Cardiac septum (tissue), 1 donor: ENCODE measurements around the gene ZBTB40. TPM values are rescaled to one million over a fixed set of nuclear protein-coding genes. Genes with fewer than 3 reads are reported as not detected.

Experiments used
- DNase-seq: peaks from one replicate; pipeline ENCODE4 v3.0.0-alpha.2; 2020; ENCODE audit warnings: low spot score
- intact Hi-C: fragments of 100-400 bp; cut with DNase I; formaldehyde crosslinking; loops from one replicate; pipeline ENCODE4 v1.14.0; 2022
- total RNA-seq: library from RNA; stranded (reverse); fragmentation: NEBNext Ultra II Directional; extraction: Animal tissue kit (Norgen Biotek cat#: 25700); gene quantifications from one replicate; pipeline ENCODE4 v1.2.1, GENCODE V29; 2021
- donor health status: DM: no; HTN: no; CAD: no.

Gene ZBTB40
- total RNA-seq, 1 donor from 2014 or later, result 12.9 TPM

- intact Hi-C loops, result no loop called here
- no peak for DNase-seq
These were observed 92.0 kb downstream of the ZBTB40 start for GRCh38 chr1:22543679-22544078.

GRCh38 chr1:22544606-22545005 is 93.0 kb downstream of the ZBTB40 start:
- intact Hi-C loops, result no loop called here
- no peak for DNase-seq

- DNase-seq, result no peak
- intact Hi-C loops, result no loop called here
These were observed 93.5 kb downstream of the ZBTB40 start for GRCh38 chr1:22545141-22545540.

GRCh38 chr1:22547186-22547817 is 95.7 kb downstream of the ZBTB40 start:
- DNase-seq, result no peak
- intact Hi-C loops, result no loop called here

- intact Hi-C loops, result no loop called here
- no peak for DNase-seq
These were observed 96.3 kb downstream of the ZBTB40 start for GRCh38 chr1:22547818-22548462.

GRCh38 chr1:22550021-22550420 is 98.4 kb downstream of the ZBTB40 start:
- intact Hi-C loops, result no loop called here
- DNase-seq, result no peak

GRCh38 chr1:22551591-22551990 is 99.9 kb downstream of the ZBTB40 start:
- intact Hi-C loops, result no loop called here

GRCh38 chr1:22552021-22552420 is 100.4 kb downstream of the ZBTB40 start:
- intact Hi-C loops, result no loop called here
- DNase-seq, result no peak

More at GRCh38 chr1:22551591-22551990, 99.9 kb downstream of the ZBTB40 start:
- DNase-seq, result no peak

- no peak for DNase-seq
- intact Hi-C loops, result no loop called here
These were observed 101.6 kb downstream of the ZBTB40 start for GRCh38 chr1:22553104-22553880.

- intact Hi-C loops, result no loop called here
- no peak for DNase-seq
These were observed 102.4 kb downstream of the ZBTB40 start for GRCh38 chr1:22553991-22554522.

GRCh38 chr1:22555371-22555656 is 103.7 kb downstream of the ZBTB40 start:
- intact Hi-C loops, result no loop called here
- DNase-seq, result no peak

GRCh38 chr1:22556391-22557104 is 104.9 kb downstream of the ZBTB40 start:
- DNase-seq, result no peak

GRCh38 chr1:22557341-22557950 is 105.8 kb downstream of the ZBTB40 start:
- DNase-seq, result no peak

More at GRCh38 chr1:22556391-22557104, 104.9 kb downstream of the ZBTB40 start:
- intact Hi-C loops, result no loop called here

GRCh38 chr1:22562584-22563583 is 111.2 kb downstream of the ZBTB40 start, which contains the start of gene EPHA8:
Gene EPHA8, plus strand, starts transcription at chr1:22563489. Its CDS starts 147 bp downstream, at chr1:22563636.
- no peak for DNase-seq
- intact Hi-C loops, result no loop called here

More at GRCh38 chr1:22557341-22557950, 105.8 kb downstream of the ZBTB40 start:
- intact Hi-C loops, result no loop called here

- DNase-seq, result no peak
- intact Hi-C loops, result no loop called here
These were observed 112.3 kb downstream of the ZBTB40 start for GRCh38 chr1:22563671-22564602.

- intact Hi-C loops, result no loop called here
These were observed 114.5 kb downstream of the ZBTB40 start for GRCh38 chr1:22566161-22566560.

GRCh38 chr1:22567197-22567596 is 115.5 kb downstream of the ZBTB40 start:
- DNase-seq, result no peak
- intact Hi-C loops, result no loop called here

More at GRCh38 chr1:22566161-22566560, 114.5 kb downstream of the ZBTB40 start:
- no peak for DNase-seq
